Activated T-cell treated with anti-CD3 and anti-CD28 coated beads for 1 hour (primary cell): ENCODE results near the gene RHOB.
"Not testable (repeated sequence)": the region's sequence is repeated elsewhere in the genome, so short reads cannot be mapped to it uniquely, and the experiment has no call there.

Experiments
- DNase-seq: peaks from one replicate; pipeline ENCODE4 v3.0.0-alpha.2; 2020; ENCODE audit warnings: low read depth

The RHOB gene

DNA sequence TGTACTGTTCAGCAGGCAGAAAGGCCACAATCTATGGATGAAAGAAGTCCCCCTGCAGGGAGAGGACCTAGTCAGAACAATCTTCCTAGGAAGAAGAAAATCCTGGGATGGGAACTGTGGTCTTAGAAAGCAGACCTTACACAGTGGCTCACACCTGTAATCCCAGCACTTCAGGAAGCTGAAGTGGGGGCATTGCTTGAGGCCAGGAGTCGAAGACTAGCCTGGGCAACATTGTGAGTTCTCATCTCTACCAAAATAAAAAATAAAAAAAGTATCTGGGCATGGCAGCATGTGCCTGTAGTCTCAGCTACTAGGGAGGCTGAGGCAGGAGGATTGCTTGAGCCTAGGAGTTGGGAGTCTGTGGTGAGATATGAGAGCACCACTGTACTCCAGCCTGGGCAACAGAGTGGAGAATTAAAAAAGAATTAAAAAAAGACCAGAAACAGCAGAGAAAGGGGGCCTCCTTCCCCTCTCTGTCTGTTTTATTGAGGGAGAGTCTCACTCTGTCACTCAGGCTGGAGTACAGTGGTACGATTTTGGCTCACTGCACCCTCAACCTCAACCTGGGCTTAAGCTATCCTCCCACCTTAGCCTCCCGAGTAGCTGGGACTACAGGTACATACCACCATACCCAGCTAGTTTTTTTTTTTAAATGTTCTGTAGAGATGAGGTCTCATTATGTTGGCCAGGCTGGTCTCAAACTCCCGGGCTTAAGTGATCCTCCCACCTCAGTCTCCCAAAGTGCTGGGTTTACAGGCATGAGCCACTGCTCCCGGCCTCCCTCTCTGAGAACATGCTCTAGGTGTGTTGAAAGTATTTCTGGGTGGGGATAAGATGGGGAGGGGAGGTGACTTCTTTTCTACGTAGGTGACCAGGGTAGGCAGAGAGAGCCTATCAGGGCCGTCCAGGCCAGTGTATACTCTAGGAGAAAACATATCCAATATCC lies 7.4 kb downstream of the RHOB start:
- DNase-seq, result no peak

DNA sequence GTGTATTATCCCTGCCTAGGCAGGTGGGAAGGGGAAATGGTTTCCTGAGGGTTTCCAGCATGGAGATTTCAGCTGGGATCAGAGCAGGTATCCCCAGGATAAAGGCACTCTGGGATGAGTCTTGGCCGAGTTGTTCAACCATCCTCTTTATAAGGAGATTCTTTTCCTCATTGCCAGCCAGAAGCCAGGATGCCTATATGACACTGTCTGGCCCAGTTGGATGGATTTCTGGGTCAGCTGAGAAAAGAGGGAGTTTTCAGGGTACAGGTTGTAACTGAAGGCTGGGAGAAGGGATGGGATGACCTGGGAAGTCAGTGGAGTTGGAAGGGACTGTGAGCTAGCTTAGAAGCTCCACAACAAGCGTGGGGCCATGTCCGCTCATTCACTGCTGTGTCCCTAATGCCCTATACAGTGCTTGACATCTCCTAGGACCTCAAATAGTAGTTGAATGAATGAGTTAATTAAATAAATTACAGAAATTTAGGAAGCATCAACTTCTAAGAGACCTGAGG lies 8.3 kb downstream of the RHOB start:
- DNase-seq, result no peak

GRCh38 chr2:20456116-20456571 lies 9.3 kb downstream of the RHOB start:
- DNase-seq, result no peak

- DNase-seq, result no peak
These were observed 10.0 kb downstream of the RHOB start for GRCh38 chr2:20456636-20457426.

GRCh38 chr2:20457661-20458630 lies 11.1 kb downstream of the RHOB start:
- no peak for DNase-seq

DNA sequence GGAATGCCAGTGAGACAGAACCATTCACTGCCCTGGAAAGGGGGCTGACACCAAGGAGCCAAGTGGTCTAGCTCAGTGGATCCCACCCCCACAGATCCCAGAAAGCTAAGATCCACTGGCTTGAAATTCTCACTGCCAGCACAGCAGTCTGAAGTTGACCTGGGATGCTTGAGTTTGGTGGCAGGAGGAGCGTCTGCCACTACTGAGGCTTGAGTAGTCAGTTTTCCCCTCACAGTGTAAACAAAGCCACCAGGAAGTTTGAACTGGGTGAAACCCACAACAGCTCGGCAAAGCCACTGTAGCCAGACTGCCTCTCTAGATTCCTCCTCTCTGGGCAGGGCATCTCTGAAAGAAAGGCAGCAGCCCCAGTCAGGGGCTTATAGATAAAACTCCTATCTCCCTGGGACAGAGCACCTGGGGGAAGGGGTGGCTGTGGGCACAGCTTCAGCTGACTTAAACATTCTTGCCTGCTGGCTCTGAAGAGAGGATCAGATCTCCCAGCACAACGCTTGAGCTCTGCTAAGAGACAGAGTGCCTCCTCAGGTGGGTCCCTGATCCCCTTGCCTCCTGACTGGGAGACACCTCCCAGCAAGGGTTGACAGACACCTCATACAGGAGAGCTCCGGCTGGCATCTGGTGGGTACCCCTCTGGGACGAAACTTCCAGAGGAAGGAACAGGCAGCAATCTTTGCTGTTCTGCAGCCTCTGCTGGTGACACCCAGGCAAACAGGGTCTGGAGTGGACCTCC lies 12.0 kb downstream of the RHOB start:
- not testable (repeated sequence) for DNase-seq

- no peak for DNase-seq
These were observed 19.0 kb downstream of the RHOB start for GRCh38 chr2:20465716-20466394.

DNA sequence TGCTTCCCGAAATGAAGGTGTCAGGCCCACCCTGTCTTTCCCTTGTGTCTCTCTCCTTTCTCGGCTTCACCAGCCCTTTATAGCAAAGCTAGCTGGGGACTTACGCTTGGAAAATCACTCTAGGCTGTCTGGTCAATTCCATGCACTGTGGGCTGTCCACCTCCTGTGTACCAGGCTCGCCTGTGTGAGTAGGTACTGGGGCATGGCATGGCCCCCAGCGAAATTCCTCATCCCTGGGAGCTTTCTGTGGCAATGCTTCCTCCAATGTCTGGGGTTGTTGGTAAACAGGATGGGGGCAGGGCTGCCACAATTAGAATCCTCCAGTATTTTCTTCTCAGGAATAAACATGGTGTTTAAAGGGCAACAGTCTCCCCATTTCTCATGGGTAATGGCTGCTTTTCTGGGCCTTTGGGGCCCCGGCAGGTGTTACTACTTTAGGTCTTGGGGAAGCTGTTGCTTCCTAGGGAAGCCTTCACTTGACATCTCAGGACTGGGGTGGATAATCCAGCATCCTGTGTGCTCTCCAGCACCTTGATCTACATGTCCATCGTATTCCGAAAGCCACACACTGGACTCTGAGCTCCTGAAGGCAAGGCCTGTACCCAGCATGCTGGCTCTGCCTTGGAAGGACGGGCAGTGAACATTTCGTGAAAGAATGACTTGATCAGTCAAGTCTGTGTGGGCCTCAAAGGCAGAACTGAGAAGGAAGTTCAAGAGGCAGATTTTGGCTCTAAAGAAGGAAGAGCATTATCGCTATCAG lies 21.1 kb downstream of the RHOB start:
- DNase-seq, result no peak

- no peak for DNase-seq
These were observed 22.0 kb downstream of the RHOB start for GRCh38 chr2:20468549-20469500.

DNA sequence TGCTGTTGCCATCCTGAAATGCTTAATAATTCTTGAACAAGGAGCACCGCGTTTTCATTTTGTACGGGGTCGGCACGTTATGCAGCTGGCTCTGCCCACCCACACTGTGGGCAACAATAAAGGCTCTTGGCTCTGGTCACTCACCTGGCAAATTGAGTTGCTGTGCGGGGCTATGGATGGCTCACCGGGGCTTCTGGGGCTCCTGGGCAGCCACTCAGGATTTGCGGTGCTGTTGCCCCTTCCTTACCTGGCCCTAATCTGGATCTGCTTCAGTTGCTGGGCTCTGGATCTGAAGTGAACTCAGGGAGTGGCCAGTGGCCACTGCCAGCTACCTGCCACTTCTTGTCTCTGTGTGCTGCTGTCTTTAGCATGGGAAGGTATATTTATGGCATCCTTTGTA lies 22.7 kb downstream of the RHOB start:
- DNase-seq, result no peak

GRCh38 chr2:20470211-20470610 lies 23.3 kb downstream of the RHOB start:
- DNase-seq, result no peak

GRCh38 chr2:20471148-20471547 lies 24.3 kb downstream of the RHOB start:
- no peak for DNase-seq

DNA sequence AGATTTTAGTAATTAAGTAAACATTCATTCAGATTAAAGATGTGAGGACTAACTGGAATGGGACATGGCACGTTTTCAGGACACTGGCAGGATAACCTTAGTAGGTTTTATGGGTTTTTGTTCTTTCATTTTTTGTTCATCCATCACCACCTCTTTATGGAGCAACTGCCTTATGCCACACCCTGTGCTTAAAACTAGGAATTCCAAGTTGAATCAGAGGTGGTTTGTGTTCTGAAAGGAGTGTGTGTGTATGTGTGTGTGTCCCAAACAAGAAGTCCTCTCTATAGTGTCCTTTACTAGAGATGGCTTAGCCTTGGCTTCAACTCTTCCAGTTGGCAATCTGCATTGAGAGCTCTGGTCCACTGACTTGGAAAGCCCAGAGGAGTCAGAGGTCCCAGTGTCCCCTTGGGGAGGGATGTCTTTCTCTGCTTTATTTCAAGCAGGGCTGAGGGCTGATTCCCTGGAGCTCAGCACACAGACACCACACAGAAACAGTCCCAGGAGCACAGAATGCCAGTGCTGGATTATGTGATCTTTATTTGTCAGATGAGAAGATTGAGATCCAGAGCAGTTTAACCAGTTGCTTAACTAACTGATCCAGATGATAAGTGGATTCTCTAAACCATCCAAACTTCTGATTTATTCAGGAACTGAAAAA lies 25.2 kb downstream of the RHOB start:
- no peak for DNase-seq

- DNase-seq, result no peak
These were observed 25.7 kb downstream of the RHOB start for GRCh38 chr2:20472569-20472968.

DNA sequence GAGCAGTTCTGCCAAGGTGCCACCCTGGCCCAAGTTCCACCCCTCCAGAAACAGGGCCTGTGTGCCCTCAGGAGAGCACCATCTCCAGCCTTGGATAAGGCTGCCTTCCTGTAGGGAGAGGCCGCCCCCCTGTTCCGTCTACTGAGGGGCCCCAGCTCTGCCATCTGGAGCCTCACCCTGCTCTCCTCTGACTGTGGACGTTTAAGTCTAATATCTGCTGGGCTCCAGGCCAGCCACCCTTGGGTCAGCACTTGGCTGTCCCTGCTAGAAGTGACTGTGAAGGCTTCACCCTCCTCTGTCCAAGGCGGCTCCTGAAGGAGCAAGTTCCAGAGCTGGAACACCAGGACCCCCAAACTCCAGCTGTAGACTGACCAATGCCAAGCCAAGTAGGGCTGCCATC lies 26.3 kb downstream of the RHOB start:
- no peak for DNase-seq

DNA sequence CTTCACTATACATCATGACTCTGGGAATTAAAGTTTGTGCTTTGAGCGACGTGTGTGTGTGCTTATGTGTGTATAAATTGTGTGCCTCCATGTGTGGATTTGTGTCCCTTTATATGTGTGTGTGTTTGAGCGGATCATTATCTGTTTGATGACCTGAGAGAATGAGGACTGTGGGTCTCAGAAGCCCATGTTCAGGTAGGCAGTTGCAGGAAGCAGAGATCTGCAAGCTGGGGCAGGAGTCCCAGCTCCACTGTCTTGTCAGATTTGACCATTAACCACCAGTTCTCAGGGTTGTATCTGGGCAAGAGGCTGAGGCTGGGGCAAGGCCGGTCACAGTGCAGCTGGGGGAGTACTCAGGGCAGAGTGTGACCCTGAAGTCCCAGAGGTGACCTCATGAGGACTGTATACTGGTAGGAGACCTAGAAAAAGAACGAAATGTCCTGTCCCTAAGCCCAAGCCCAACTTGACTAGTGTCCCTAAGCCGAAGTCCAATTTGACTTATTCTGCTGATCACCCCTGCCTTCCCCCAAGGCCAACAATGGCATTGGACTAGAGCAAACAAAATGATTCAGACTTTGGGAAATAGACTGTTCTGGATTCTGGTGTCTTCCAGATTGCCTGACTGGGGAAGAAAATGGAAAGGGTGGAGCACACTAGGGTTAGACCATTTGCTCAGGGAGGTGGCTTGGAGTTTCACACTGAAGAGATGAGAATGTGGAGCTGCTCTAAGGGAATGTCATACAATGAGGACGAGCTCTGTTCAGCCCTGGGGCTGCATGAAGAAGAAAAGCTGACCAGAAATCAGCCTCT lies 28.1 kb downstream of the RHOB start:
- DNase-seq, result no peak

- no peak for DNase-seq
These were observed 28.7 kb downstream of the RHOB start for GRCh38 chr2:20475567-20475952.
